ES-I3 (cell line): ENCODE results near the gene CLDN6.

Experiments used
- H3K36me3 ChIP-seq: 2 replicates; pipeline ENCODE4 v1.6.1; 2013; ENCODE audit warnings: mild to moderate bottlenecking, low read length, control low read depth, moderate library complexity; ENCODE audit not compliant: insufficient read depth
- H3K4me1 ChIP-seq: 2 replicates; pipeline ENCODE4 v1.6.1; 2013; ENCODE audit warnings: mild to moderate bottlenecking, control low read depth, low read length; ENCODE audit not compliant: insufficient read depth
- H3K9ac ChIP-seq: 2 replicates; pipeline ENCODE4 v1.6.1; 2013; ENCODE audit warnings: low read depth, mild to moderate bottlenecking, low read length, moderate library complexity
- H3K9me3 ChIP-seq: 2 replicates; pipeline ENCODE4 v1.6.1; 2013; ENCODE audit warnings: mild to moderate bottlenecking, low read length, moderate library complexity; ENCODE audit not compliant: control insufficient read depth, insufficient read depth

CLDN6 gene

DNA sequence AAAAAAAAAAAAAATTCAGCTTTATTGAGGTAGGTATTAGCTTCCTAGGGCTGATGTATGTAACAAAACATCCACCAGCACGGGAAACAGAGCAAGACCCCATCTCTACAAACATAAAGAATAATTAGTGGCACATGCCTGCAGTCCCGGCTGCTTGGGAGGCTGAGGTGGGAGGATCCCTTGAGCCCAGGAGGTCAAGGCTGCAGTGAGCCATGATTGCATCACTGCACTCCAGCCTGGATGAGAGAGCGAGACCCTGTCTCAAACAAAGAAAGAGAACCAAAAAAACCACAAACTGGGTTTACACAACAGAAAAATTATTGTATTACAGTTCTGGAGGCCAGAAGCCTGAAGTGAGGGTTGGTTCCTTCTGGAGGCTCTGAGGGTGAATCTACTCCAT, 24.4 kb upstream of the CLDN6 start:
- H3K9ac ChIP-seq: no peak overlapping the region
- H3K9me3 ChIP-seq: no peaks in the 10 kb centered on the region
- no peaks in the 10 kb centered on the region for H3K4me1 ChIP-seq
- no peaks in the 10 kb centered on the region for H3K36me3 ChIP-seq

DNA sequence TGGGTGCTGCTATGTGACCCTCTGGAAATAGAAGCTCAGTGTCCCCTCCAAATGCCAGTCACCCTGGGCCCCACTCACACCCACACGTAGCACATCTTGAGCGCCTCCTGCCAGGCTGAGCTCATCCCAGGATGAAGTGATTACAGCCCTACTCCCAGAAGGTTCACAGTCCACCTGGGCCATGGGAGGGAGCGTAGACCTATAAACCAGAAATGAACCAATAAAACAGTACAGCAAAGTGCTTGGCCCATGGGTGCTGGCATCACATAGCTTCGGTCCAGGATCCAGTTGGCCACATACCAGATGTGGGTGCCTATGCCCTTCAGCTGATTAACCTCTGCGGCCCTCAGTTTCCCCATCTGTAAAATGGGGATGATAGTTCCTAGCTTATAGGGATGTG, 20.9 kb upstream of the CLDN6 start:
- H3K9ac ChIP-seq: no peak overlapping the region
- H3K36me3 ChIP-seq: no peaks in the 10 kb centered on the region
- no peaks in the 10 kb centered on the region for H3K4me1 ChIP-seq
- H3K9me3 ChIP-seq: no peaks in the 10 kb centered on the region

DNA sequence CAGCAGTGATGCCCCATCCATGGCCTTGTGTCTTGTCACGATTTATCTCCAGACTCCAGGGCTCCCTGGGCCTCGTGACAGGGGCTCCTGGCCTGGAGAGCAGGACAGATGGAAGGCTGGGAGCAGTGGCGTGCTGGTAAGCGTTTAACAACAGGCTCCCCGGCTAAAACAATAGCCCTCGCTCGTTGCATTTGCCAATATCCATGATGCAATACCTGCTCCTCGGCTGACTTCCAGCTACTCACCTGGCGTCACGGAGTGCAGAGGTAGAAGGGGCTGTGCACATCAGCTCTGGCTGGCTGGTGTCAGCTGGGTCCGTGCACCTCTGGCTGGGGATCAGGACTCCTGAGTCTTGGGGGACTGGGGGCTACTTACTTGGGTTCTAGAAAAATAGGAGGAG, 20.3 kb upstream of the CLDN6 start:
- Histone ChIP-seq H3K4me1 (no peaks in the 10 kb centered on the region), H3K36me3 (no peaks in the 10 kb centered on the region), H3K9ac (no peak overlapping the region), H3K9me3 (no peaks in the 10 kb centered on the region)

DNA sequence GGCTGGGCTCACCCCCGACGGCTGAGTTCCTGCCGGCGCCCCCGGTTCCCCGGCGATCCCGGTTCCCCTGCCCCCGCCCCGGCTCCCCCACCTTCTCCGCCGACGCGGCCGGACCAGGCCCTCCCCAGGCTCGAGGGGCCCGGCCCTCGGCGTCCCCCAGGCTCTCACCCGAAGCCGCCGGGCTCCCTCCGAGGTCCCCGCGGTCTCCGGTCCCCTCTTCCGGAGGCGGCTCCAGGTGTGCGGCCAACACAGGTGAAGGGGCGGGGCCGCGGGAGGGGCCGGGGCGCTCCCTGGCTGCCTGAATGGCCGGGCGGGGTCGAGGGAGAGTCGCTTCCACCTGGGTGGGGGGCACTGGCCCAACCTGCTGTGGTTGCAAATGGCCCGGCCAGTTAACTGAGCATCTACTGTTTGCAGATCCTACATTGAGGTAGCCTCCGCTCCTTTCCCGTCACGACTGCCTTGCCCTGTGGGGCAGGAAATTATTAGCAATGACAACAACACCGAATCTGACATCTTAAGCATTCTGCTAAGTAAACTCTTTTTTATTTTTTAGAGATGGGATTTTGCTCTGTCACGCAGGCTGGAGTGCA, 18.8 kb upstream of the CLDN6 start, which contains the start of gene BICDL2:
BICDL2 (minus strand) TSS at position 219 of the 590 bp plus-strand sequence. CDS start 1,448 bp downstream, outside the sequence.
- Histone ChIP-seq H3K4me1 (no peaks in the 10 kb centered on the region), H3K9ac (peak within 1 kb of the TSS; percentile 35), H3K9me3 (no peaks in the 10 kb centered on the region), H3K36me3 (no peaks in the 10 kb centered on the region)

- peaks cover 4% of the 10 kb centered on the region; the same call in 1 of the 2 replicates for H3K4me1 ChIP-seq
- peak overlapping the region; percentile 35 for H3K9ac ChIP-seq
These were observed 18.2 kb upstream of the CLDN6 start for GRCh38 chr16:3035972-3036725.

GRCh38 chr16:3035289-3035971, 17.4 kb upstream of the CLDN6 start:
- H3K9me3 ChIP-seq: no peaks in the 10 kb centered on the region
- peaks cover 4% of the 10 kb centered on the region; the same call in 1 of the 2 replicates for H3K4me1 ChIP-seq
- no peaks in the 10 kb centered on the region for H3K36me3 ChIP-seq
- H3K9ac ChIP-seq: peak overlapping the region; percentile 35

More at GRCh38 chr16:3035972-3036725, 18.2 kb upstream of the CLDN6 start:
- Histone ChIP-seq H3K36me3 (no peaks in the 10 kb centered on the region), H3K9me3 (no peaks in the 10 kb centered on the region)

GRCh38 chr16:3032624-3033023, 14.6 kb upstream of the CLDN6 start:
- Histone ChIP-seq H3K36me3 (no peaks in the 10 kb centered on the region), H3K9me3 (no peaks in the 10 kb centered on the region), H3K4me1 (peaks cover 4% of the 10 kb centered on the region; the same call in 1 of the 2 replicates), H3K9ac (no peak overlapping the region)

- Histone ChIP-seq H3K4me1 (peaks cover 4% of the 10 kb centered on the region; the same call in 1 of the 2 replicates), H3K9ac (no peak overlapping the region), H3K36me3 (no peaks in the 10 kb centered on the region), H3K9me3 (no peaks in the 10 kb centered on the region)
These were observed 12.5 kb upstream of the CLDN6 start for GRCh38 chr16:3030222-3031212.

DNA sequence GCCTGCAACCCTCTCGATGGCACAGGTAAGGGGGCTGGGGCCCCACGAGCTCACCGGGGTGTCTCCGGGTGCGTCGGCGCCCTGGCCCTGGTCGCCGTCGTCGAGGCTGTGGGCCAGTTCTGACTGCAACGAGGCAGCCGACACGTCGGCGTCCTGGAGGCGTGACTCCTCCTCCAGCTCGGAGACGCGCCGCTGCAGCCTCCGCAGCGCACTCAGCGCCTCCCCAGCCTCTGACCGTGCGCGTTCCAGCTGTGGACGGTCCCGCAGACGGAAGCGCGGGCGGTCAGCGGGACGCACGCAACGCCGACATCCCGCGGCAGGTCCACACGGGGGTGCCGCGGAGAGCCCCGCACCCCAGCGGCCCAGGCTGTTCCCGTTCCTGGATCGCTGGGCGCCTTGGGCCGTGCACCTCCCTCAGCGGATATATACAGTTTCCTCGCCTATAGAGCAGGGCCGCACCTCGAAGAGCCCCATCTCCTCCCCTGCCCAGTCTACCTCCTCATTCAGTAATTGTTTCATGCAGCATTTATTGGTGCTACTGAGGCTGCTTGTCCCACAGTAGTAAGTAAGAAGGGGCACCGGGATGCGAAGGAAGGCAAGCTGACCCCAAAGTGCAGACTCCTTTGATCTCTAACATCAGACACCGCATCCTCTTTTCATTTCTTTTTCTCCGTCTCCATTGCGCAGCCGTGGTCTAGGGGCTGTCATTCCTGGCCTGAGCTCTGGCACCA, 11.7 kb upstream of the CLDN6 start:
- H3K9ac ChIP-seq: no peak overlapping the region
- no peaks in the 10 kb centered on the region for H3K36me3 ChIP-seq
- no peaks in the 10 kb centered on the region for H3K9me3 ChIP-seq

DNA sequence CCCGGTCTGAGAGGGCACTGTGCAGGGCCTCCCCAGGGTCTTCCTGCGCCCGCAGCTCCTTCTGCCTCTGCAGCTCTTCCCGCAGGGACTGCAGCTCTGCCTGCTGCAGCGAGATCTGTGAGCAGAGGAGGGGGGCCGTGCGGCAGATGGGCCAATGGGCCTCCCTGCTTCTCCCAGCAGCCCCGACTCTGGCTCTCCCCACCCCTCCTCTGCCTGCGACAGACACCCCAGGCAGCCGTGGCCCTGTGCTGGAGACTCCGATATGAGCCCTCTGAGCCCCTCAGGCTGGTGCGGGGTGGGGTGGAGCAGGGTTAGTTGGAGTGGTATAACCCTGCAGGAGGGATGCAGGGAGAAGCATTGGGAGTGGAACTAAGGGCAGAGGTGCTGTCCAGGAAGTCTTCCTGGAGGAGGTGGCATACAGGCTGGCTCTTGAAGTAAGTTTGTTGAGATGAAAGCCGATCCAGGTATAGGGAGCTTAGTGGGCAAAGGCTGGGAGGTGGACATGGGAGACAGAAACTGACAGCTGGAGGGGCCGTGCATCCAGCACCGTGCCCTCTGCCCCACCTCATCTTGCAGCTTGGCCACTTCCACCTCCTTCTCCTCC, 10.8 kb upstream of the CLDN6 start:
- Histone ChIP-seq H3K9me3 (no peaks in the 10 kb centered on the region), H3K9ac (peak overlapping the region; percentile 36; the same call in 1 of the 2 replicates), H3K36me3 (no peaks in the 10 kb centered on the region), H3K4me1 (peaks cover 4% of the 10 kb centered on the region; the same call in 1 of the 2 replicates)

More for the DNA sequence above, 11.7 kb upstream of the CLDN6 start:
- peaks cover 4% of the 10 kb centered on the region; the same call in 1 of the 2 replicates for H3K4me1 ChIP-seq

- Histone ChIP-seq H3K36me3 (no peaks in the 10 kb centered on the region), H3K4me1 (peaks cover 4% of the 10 kb centered on the region; the same call in 1 of the 2 replicates), H3K9me3 (no peaks in the 10 kb centered on the region), H3K9ac (peak overlapping the region; percentile 36; the same call in 1 of the 2 replicates)
These were observed 10.2 kb upstream of the CLDN6 start for GRCh38 chr16:3027983-3028715.

- Histone ChIP-seq H3K9me3 (no peaks in the 10 kb centered on the region), H3K4me1 (peaks cover 8% of the 10 kb centered on the region; the same call in 1 of the 2 replicates), H3K9ac (no peak overlapping the region), H3K36me3 (no peaks in the 10 kb centered on the region)
These were observed 9.5 kb upstream of the CLDN6 start for GRCh38 chr16:3027489-3027795.
